GM19099 (cell line): ENCODE measurements around the gene PEX13.

ENCODE experiments used
- POLR2A ChIP-seq: IDR thresholded peaks from 3 replicates; pipeline ENCODE4 v1.6.1; 2011; ENCODE audit warnings: low read depth; ENCODE audit not compliant: insufficient read length; ENCODE audit errors: extremely low read depth

The PEX13 gene, protein sequence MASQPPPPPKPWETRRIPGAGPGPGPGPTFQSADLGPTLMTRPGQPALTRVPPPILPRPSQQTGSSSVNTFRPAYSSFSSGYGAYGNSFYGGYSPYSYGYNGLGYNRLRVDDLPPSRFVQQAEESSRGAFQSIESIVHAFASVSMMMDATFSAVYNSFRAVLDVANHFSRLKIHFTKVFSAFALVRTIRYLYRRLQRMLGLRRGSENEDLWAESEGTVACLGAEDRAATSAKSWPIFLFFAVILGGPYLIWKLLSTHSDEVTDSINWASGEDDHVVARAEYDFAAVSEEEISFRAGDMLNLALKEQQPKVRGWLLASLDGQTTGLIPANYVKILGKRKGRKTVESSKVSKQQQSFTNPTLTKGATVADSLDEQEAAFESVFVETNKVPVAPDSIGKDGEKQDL

DNA sequence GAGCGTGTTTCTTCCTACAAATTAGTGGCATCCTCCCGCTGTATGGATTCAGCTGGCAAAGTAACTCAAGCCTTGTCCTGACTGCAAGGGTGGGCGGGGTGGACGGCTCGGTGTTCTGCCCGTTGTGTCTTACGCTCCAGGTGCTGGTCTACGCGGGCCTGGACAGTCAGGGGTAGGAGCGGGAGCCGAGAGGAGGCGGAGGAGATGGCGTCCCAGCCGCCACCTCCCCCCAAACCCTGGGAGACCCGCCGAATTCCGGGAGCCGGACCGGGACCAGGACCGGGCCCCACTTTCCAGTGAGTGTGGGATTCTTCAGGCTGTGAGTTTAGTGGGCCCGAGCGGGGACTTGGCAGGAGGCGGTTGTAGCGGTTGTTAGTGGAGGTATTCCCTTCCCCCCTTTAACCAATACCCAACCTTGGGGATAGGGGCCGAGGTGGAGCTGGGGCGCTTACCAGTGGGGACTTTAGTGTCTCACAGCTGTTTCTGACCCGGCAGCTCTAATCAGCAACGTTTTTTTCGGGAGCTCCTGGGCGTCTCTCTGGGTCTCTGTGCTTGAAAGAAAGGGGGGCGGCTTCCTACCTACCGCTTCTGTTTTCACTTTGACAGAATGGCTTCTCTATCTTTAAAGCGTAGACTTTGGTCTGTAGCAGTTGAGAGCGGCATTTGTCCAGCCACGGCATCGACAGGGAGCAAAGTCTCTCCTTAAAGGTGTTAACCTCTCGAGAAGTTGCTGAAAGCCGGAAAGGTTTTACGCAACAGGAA, at the start of gene PEX13, which contains the start of gene PUS10:
TSS of gene PEX13 (plus strand) at position 165 of the 762 bp plus-strand sequence. CDS start at position 205, 40 bp downstream.
TSS of gene PUS10 (minus strand) at position 700 of the 762 bp plus-strand sequence. CDS start 6,365 bp downstream, outside the sequence.
- peak; percentile 72 for TF ChIP-seq POLR2A

DNA sequence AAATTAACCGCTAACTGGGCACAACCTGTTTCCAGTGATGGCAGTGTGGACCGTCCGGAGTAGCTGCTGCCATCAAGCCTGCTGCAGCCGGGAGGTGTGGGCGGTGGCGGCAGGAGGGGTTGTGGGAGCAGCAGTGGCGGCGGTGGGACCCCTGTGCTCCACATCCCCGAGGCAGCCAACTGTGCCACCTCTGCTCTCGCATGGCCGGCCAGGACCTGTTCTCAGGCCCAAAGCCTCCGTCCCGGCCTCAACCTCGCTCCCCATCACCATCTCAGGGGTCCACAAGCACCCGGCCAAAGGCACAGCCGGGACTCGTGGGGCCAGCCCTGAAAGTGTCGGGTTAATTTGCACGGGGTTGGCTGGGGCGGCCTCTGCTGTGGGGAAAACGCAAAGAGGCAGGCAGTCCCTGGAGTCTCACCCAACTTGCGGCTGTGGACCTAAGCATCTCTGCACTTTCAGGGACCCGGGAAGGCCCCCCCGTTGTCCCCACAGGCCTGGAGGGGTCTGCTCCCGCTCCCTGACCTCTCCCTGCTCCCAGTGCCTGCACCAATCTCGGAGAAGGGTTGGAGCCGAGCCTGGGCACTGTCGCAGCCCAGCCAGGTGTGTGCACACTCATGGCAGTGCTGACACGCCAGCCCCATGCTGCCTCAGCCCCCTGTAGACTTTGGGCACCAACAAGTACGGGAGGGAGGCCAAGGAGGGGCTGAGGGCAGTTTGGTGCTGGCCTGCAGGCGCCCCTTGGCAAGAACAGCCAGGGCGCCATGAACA, 44.4 kb upstream of the PEX13 start:
- TF ChIP-seq POLR2A = peak; percentile 3

DNA sequence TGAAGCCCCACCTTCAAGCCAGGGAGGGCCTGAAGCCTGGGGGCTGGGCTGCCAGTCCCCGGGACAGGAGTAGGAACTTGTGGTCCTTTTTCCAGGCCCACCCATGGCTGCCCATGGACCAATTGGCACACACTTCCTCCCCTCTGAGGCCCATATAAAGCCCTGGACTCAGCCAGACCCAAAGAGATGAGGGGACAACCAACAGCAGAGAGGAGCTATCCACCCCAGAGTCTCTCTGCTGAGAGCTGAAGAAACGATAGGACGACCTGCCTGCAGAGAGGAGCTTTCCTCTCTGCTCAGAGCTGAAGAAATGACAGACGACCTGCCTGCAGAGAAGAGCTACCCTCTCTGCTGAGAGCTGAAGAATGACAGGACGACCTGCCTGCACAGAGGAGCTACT, 43.8 kb upstream of the PEX13 start:
- TF ChIP-seq POLR2A = no peak

DNA sequence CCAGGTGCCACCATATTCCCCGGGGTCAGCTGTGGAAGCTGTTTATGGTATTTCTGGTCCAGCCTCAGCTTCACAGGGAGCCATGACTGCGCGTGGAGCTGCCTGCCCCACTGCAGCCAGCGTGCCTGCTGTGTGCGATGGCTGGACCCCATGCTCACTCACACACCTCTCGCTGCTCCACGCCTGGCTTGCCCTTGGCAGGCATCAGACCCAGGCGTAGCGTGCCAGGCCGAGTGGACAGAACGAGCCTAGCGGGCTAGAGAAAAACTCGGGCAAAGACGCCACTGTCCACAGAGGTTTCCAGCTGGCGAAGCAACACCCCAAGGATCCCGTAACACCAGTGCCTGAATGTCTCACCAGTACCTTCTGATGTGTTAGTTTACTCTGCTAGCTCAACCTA, 42.9 kb upstream of the PEX13 start:
- TF ChIP-seq POLR2A = no peak

DNA sequence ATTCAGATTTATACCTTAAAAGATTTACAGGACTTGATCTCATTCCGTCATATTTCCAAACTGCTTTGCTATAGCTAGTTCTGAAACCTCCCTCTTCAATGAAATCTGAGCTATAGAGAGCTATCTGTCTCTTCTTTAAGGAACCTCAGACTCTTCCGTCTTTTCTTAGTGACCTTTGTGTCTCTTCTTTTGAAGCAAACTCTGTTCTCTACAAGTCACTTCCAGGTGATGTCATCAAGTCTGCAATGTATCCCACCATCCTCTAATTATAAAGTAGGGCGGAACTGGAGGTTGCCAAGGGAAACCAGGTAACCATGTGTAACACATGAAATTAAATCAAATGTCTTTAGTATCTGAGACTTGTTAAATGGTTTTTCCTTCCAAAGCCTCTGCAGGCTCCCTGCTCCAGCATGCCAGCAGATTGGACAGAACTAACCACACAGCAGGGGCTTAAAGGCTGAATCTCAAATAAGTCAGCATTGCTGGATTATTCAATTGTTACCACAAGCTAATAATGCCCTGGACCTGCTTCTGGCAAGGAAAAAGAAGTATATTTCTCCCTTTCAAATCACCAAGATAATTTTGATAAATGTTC, 41.2 kb upstream of the PEX13 start:
- TF ChIP-seq POLR2A = no peak

DNA sequence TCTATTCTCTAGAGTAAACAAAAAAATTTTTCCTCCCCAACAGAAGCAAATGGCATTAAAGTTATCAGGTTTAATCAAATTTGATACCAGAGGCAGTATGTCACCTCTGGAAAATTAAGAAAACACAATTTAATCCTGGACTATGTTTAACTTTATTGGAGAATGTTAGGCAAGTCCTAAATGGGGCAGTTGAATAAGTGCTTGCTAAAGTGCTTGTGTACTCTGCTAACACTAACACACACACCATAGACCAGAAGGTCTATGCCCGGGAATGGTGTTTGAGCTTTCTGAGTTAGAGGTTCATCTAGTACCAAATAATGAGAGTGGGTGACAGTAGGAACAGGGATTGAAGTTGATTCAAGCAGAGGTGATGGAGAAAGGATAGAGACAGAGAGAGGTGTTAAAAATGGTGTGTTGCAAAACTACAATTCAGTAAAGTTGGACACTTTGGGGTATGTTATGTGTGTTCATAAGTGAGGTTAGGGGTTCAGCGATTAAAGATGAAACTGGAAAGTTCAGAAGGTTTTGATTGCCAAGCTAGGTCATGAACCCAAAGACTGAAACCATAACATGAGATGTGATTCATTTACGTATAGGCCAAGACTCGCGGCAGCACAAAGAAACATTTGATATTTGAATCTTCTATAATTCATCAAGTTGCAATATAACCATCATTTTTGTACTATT, 40.5 kb upstream of the PEX13 start:
- no peak for TF ChIP-seq POLR2A

DNA sequence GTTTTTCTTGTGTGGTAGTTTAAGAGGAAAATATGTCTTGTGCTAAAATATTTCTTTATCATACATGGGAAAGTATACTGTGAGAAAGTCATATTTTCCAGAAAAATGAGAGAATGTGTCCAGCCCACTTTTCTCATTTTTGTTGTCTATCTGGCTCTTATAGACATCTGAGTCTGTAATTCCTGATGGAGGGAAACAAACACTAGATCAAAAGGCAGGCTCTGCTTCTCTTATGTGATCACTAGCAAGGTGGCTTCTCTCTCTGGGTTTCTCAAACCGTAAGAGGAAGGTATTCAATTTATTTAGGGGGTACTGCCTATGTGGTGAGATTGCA, 40.0 kb upstream of the PEX13 start:
- TF ChIP-seq POLR2A = no peak

DNA sequence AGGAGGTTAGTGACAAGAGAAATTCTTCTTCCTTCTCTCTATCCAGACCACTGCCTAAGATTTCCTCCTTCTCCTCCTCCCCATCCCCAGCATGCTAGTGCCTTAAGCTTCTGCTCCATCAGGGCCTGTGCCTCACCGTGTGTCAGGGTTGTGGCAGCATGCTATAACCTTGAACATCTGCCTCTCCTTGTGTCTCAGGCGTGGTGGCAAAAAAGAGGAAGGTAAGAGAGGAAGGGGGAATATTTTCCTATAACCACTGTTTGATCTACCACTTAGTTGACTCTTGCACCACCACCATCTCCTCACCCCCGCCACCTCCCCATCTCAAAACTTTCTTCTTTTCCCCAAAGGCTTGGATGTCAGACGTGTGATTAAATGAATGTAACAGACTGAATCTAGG, 38.3 kb upstream of the PEX13 start:
- no peak for TF ChIP-seq POLR2A

DNA sequence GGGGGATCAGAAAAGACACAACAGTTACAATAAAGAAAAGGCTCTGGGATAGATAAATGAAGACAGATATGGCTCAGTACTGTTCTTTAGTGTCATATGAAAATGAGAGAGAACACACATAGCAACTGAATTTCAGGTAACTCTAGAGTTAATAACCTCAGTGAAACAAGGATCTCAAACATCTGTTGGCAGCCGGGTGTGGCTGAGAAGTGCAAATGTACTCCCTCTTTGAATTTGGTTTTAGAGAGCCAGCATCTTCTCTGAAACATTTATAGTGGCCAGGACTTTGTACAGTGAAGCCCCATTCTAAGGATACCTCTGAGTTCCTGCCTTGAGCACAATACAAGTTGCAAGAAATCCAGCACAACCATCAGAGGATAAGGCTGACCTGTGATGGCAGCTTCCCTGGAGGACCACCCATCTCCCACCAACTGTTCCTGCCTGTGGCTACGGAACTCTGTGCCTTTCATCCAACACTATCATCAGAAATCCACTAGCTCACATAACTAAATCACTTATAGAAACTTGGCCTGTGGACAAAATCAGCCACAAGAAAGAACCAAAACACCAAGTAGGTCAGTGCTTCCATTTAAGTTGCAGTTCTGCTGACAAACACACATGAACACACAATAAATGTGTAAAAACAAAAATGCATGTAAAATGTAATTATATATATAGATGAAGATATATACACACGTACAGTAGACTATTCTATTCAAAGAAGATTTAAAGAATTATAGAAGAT, 37.3 kb upstream of the PEX13 start:
- no peak for TF ChIP-seq POLR2A

DNA sequence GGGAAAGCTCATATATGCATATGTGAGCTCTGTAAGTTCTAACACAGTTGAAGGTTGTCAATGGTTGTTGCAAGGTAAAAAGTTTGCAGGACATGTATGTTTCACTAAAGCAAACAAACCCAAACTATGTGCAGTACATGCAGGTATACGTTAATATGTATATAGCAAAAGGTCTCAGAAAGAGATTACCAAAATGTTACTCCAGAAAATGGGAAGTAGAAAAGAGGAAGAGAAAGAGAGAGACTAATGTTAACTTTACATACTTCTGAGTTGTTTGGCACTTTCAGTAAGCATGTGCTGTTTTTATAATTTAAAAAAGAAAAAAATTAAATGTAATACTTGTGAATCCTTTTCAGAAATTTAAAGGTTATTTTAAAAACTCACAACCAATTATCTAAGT, 32.8 kb upstream of the PEX13 start:
- TF ChIP-seq POLR2A = no peak

DNA sequence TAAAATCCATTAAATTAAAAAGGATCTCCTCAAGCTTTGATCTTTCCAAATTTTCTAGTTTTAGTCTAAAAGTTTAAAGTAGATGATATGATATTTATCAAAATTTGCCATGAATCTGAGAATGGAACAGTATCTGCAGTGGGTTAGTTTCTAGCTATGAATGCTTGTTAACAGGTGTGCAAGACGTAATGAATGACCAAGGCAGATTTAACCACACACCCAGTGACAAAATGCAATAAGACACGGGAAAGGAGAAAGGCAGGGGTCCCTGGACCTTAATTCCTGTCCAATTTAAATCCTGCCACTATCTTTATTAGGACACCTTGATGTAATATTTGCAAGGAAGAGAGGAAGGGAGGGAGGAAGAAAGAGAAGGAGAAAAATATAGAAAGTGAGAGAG, 30.5 kb upstream of the PEX13 start:
- TF ChIP-seq POLR2A = no peak

DNA sequence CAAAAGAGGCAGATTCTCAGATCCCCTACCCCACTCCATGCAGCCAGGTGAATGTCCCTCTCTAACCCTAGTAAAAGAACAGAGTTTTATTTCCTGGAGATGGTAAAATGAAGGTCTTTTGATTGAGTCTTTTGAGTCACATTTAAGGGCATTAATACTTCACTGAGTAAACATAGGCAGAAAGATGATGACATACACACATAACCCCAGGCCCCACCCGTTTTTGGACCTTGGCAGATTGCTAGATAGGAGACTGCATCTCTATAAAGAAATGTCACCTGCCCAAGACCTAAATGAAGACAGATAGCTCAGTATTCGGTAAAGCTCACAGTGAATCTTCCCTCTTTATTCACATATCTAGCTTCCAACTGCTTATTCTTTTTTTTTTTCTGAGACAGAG, 28.3 kb upstream of the PEX13 start:
- TF ChIP-seq POLR2A = no peak

DNA sequence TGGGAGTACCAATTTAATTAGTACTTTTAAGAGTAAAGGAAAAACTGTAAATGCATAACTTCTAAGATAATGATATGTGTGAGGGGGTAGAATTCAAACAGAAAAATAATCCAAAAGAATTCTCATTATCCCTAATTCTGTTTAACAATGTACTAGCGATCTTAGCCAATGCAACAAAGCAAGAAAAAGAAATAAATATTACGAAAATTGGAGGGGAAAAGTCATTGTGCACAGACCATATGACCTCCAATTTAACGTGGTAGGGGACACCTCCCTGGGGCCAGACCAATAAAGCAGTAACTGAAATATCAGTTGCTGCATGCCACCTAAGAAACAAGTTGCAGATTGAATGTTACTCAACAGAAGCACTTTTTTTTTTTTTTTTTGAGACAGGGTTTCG, 25.9 kb upstream of the PEX13 start:
- TF ChIP-seq POLR2A = no peak

DNA sequence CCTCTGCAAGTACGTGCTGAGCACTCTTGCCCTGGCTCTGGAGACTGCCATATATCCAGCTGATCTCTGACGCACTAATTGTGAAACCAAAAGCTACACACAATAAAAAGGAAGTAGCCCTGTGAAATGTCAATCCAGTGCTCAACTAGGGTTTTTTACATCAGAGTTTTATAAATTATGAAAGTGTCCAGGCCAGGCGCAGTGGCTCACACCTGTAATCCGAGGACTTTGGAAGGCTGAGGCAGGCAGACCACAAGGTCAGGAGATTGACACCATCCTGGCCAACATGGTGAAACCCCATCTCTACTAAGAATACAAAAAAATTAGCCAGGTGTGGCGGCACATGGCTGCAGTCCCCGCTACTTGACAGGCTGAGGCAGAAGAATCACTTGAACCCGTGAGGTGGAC, 24.5 kb upstream of the PEX13 start:
- TF ChIP-seq POLR2A = no peak
